ENCODE data around the gene TMEM52. TPM values are rescaled to one million over a fixed set of nuclear protein-coding genes. Genes with fewer than 3 reads are reported as not detected.

The TMEM52 gene
- total and polyA plus RNA-seq, 2 of the 13 experiments (the other 11 are each of a cell fraction or from before 2014, with no cell fraction given) = 13.2 to 18.7 TPM

DNA sequence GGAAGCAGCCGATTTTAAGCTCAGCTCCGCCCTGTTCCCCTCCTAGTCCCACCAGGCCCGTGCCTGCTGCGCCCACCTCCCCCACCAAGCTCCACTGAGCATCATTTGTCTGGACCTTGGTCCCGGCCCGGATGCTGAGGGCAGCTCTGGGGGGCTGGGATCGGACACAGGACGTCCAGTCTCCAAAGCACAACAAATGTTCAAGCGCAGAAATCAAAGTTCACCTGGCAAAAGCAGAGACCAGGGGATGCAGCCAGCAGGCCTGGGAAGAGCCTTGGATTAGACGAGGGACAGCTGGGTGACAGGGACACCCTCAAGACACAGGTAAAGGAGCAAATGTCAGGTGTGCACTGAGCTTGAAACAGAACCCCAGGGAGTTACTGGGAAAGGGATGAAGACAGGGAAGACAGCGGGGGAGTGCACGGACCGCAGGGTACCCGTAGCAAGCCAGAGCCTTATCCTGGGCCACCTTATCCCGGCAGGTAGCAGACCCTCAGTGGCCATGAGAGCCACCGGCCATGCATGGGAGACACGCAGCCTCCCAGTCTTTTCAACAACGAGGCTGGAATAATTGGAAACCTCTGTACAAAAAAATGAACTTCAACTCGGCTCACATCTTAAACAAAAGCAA, 22.2 kb upstream of the TMEM52 start (continued):
- TF ChIP-seq, protein P1, sequence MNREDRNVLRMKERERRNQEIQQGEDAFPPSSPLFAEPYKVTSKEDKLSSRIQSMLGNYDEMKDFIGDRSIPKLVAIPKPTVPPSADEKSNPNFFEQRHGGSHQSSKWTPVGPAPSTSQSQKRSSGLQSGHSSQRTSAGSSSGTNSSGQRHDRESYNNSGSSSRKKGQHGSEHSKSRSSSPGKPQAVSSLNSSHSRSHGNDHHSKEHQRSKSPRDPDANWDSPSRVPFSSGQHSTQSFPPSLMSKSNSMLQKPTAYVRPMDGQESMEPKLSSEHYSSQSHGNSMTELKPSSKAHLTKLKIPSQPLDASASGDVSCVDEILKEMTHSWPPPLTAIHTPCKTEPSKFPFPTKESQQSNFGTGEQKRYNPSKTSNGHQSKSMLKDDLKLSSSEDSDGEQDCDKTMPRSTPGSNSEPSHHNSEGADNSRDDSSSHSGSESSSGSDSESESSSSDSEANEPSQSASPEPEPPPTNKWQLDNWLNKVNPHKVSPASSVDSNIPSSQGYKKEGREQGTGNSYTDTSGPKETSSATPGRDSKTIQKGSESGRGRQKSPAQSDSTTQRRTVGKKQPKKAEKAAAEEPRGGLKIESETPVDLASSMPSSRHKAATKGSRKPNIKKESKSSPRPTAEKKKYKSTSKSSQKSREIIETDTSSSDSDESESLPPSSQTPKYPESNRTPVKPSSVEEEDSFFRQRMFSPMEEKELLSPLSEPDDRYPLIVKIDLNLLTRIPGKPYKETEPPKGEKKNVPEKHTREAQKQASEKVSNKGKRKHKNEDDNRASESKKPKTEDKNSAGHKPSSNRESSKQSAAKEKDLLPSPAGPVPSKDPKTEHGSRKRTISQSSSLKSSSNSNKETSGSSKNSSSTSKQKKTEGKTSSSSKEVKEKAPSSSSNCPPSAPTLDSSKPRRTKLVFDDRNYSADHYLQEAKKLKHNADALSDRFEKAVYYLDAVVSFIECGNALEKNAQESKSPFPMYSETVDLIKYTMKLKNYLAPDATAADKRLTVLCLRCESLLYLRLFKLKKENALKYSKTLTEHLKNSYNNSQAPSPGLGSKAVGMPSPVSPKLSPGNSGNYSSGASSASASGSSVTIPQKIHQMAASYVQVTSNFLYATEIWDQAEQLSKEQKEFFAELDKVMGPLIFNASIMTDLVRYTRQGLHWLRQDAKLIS (CRISPR knock-in tag; IDR thresholded peaks at IDR 0.05) = no peak
- TF ChIP-seq HNF4G (IDR thresholded peaks at IDR 0.05; ENCODE audit: borderline replicate concordance, low read depth, low read length) (peak; percentile 97), HNF4G (CRISPR knock-in tag; IDR thresholded peaks at IDR 0.05; ENCODE audit: borderline replicate concordance, low read depth) (peak; percentile 95; the same call in 1 of the 2 replicates), ZSCAN12 (CRISPR knock-in tag; IDR thresholded peaks at IDR 0.05) (no peak), ZFP62 (CRISPR knock-in tag; IDR thresholded peaks at IDR 0.05) (no peak), ATF7-NPFF (CRISPR knock-in tag; IDR thresholded peaks at IDR 0.05; ENCODE audit: low read depth) (no peak; the same call in 1 of the 2 replicates), ZNF335 (CRISPR knock-in tag; IDR thresholded peaks at IDR 0.05) (no peak), HMGA1 (CRISPR knock-in tag; conservative IDR thresholded peaks at IDR 0.05) (no peak), SRSF9 (IDR thresholded peaks at IDR 0.05; ENCODE audit: borderline replicate concordance, insufficient read depth, low read depth, low read length, poor library complexity, severe bottlenecking) (no peak), ZSCAN9 (CRISPR knock-in tag; IDR thresholded peaks at IDR 0.05; ENCODE audit: borderline replicate concordance) (peak; percentile 69; the same call in 1 of the 2 replicates), MEIS1 (CRISPR knock-in tag; IDR thresholded peaks at IDR 0.05; ENCODE audit: borderline replicate concordance) (peak; percentile 43; the same call in 1 of the 2 replicates), POLR2AphosphoS2 (IDR thresholded peaks at IDR 0.05; ENCODE audit: low read depth, low read length) (no peak), TCF7L2 (IDR thresholded peaks at IDR 0.05; ENCODE audit: low read depth, low read length) (no peak), NFE2L1 (CRISPR knock-in tag; IDR thresholded peaks at IDR 0.05; ENCODE audit: borderline replicate concordance) (no peak), IKZF4 (CRISPR knock-in tag; IDR thresholded peaks at IDR 0.05; ENCODE audit: borderline replicate concordance, low read depth, not compliant biosample characterization) (no peak)
- TF ChIP-seq, protein P2, sequence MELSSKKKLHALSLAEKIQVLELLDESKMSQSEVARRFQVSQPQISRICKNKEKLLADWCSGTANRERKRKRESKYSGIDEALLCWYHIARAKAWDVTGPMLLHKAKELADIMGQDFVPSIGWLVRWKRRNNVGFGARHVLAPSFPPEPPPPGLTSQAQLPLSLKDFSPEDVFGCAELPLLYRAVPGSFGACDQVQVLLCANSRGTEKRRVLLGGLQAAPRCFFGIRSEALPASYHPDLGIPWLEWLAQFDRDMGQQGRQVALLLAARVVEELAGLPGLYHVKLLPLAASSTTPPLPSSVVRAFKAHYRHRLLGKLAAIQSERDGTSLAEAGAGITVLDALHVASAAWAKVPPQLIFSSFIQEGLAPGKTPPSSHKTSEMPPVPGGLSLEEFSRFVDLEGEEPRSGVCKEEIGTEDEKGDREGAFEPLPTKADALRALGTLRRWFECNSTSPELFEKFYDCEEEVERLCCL (CRISPR knock-in tag; IDR thresholded peaks at IDR 0.05; ENCODE audit: borderline replicate concordance) = peak; percentile 80; the same call in 1 of the 2 replicates
- TF ChIP-seq, protein P3, sequence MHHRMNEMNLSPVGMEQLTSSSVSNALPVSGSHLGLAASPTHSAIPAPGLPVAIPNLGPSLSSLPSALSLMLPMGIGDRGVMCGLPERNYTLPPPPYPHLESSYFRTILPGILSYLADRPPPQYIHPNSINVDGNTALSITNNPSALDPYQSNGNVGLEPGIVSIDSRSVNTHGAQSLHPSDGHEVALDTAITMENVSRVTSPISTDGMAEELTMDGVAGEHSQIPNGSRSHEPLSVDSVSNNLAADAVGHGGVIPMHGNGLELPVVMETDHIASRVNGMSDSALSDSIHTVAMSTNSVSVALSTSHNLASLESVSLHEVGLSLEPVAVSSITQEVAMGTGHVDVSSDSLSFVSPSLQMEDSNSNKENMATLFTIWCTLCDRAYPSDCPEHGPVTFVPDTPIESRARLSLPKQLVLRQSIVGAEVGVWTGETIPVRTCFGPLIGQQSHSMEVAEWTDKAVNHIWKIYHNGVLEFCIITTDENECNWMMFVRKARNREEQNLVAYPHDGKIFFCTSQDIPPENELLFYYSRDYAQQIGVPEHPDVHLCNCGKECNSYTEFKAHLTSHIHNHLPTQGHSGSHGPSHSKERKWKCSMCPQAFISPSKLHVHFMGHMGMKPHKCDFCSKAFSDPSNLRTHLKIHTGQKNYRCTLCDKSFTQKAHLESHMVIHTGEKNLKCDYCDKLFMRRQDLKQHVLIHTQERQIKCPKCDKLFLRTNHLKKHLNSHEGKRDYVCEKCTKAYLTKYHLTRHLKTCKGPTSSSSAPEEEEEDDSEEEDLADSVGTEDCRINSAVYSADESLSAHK (CRISPR knock-in tag; IDR thresholded peaks at IDR 0.05; ENCODE audit: borderline replicate concordance) = no peak
- TF ChIP-seq, protein P4, sequence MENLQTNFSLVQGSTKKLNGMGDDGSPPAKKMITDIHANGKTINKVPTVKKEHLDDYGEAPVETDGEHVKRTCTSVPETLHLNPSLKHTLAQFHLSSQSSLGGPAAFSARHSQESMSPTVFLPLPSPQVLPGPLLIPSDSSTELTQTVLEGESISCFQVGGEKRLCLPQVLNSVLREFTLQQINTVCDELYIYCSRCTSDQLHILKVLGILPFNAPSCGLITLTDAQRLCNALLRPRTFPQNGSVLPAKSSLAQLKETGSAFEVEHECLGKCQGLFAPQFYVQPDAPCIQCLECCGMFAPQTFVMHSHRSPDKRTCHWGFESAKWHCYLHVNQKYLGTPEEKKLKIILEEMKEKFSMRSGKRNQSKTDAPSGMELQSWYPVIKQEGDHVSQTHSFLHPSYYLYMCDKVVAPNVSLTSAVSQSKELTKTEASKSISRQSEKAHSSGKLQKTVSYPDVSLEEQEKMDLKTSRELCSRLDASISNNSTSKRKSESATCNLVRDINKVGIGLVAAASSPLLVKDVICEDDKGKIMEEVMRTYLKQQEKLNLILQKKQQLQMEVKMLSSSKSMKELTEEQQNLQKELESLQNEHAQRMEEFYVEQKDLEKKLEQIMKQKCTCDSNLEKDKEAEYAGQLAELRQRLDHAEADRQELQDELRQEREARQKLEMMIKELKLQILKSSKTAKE (CRISPR knock-in tag; IDR thresholded peaks at IDR 0.05; ENCODE audit: borderline replicate concordance) = peak; percentile 93
